Keratinocyte (primary cell): ENCODE measurements around the gene RGS9.

Experiments
- EZH2 ChIP-seq: IDR thresholded peaks from one replicate; pipeline ENCODE4 v1.6.1; 2012; ENCODE audit warnings: inconsistent platforms, mild to moderate bottlenecking, low read length, moderate library complexity
- TF ChIP-seq, protein P1 (sequence below), 3 experiments: IDR thresholded peaks in 1 of 3; conservative IDR thresholded peaks in 1 of 3; optimal IDR thresholded peaks in 1 of 3; 2 replicates in 2 of 3; 3 replicates in 1 of 3; pipeline versions ENCODE3 to v1.5.1; 2011; ENCODE audit warnings: low read length in 3 of 3, mild to moderate bottlenecking in 3 of 3, moderate library complexity in 2 of 3, control low read depth in 1 of 3, inconsistent platforms in 1 of 3; ENCODE audit not compliant: insufficient read depth in 2 of 3; ENCODE audit errors: extremely low read depth in 1 of 3

DNA sequence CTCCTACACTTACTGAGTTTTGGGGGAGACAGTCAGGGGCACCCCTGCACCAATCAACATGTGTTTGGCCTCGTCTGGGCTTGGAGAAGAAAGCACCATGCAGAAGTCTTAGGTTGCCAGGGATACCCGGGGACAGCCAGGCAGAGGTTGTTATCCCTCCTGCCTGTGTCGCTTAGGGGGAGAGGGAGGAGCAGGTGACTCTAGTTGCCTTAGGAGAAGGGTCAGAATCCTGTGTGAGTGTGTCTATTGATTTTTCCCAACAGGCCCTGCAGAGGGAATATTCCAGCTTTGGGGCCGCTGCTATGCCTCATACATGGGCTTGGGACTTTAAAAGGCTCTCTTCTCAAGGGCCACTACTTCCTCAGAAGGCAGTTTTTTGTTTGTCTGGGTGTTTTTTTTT, 89.1 kb downstream of the RGS9 start:
- TF ChIP-seq, protein P1, sequence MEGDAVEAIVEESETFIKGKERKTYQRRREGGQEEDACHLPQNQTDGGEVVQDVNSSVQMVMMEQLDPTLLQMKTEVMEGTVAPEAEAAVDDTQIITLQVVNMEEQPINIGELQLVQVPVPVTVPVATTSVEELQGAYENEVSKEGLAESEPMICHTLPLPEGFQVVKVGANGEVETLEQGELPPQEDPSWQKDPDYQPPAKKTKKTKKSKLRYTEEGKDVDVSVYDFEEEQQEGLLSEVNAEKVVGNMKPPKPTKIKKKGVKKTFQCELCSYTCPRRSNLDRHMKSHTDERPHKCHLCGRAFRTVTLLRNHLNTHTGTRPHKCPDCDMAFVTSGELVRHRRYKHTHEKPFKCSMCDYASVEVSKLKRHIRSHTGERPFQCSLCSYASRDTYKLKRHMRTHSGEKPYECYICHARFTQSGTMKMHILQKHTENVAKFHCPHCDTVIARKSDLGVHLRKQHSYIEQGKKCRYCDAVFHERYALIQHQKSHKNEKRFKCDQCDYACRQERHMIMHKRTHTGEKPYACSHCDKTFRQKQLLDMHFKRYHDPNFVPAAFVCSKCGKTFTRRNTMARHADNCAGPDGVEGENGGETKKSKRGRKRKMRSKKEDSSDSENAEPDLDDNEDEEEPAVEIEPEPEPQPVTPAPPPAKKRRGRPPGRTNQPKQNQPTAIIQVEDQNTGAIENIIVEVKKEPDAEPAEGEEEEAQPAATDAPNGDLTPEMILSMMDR (optimal IDR thresholded peaks at IDR 0.05 in 1 of 3, IDR thresholded peaks at IDR 0.05 in 1 of 3, conservative IDR thresholded peaks at IDR 0.05 in 1 of 3; ENCODE audit: extremely low read depth in 1 of 3, insufficient read depth in 2 of 3, low read length in 3 of 3), result no peak
- TF ChIP-seq EZH2, result no peak
